ENCODE data around the gene GALNT2.

DNA sequence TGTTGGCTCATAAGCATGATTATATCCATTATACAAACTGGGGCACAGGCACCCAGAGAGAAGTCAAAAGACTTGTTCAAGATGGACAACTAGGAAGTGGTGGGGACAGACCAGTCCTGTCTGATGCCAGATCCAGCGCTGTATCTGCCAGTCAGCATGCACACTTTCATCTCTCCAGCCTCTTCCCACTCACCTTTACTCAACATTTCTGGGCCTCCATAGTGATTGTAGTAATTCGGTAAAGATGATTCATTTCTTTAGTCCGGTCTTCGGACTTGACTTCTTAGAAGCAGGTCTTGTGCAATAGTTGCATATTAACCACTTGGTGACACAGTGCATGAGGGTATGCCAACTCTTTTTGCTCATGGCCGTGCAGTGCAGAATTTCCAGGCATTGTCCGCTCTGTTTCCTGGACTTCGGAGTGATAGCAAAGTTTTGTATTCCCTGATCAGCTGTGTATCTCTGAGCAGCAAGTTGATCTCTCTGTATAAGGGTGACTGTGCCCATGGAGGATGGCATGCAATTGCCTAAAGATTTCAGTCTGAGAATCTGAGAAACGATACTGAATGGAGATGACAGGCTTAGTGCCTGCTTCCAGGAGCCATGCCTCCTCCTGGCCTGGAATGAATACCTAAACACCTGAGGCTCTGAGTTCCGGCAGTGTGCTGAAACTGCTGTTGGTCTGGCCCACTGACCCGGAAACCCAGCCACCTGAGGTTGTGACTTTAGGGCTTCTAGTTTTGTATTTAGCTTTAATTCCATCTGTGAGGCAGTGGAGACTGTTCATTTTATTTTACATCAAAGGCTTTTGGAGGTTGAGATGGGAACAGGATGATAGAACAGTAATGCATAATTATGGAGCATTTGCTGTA, 39.0 kb downstream of the GALNT2 start:
- TF ChIP-seq SETDB1 (IDR thresholded peaks at IDR 0.05; ENCODE audit: low read length) (no peak), POLR2AphosphoS5 (IDR thresholded peaks at IDR 0.05; ENCODE audit: control insufficient read depth, insufficient read depth, low read depth, low read length) (no peak), JUN (IDR thresholded peaks at IDR 0.05; ENCODE audit: borderline replicate concordance, low read depth, low read length) (no peak), JUN (CRISPR knock-in tag; IDR thresholded peaks at IDR 0.05; ENCODE audit: borderline replicate concordance) (no peak)
- TF ChIP-seq, protein P1, sequence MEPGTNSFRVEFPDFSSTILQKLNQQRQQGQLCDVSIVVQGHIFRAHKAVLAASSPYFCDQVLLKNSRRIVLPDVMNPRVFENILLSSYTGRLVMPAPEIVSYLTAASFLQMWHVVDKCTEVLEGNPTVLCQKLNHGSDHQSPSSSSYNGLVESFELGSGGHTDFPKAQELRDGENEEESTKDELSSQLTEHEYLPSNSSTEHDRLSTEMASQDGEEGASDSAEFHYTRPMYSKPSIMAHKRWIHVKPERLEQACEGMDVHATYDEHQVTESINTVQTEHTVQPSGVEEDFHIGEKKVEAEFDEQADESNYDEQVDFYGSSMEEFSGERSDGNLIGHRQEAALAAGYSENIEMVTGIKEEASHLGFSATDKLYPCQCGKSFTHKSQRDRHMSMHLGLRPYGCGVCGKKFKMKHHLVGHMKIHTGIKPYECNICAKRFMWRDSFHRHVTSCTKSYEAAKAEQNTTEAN (CRISPR knock-in tag; IDR thresholded peaks at IDR 0.05) = no peak

Measured in K562 (cell line).